ENCODE results near the gene KCNK3.

The KCNK3 gene

GRCh38 chr2:26687801-26688200, 4.7 kb upstream of the KCNK3 start:
- DNase-seq (ENCODE audit: low read depth) = no peak
- no peak overlapping the region for H3K4me3 ChIP-seq (ENCODE audit: low read depth, low read length)
- no peak for TF ChIP-seq CTCF (IDR thresholded peaks at IDR 0.05; ENCODE audit: insufficient read depth, low read depth, low read length, missing control alignments)

GRCh38 chr2:26691161-26691560, 1.4 kb upstream of the KCNK3 start:
- no peak for DNase-seq (ENCODE audit: low read depth)
- TF ChIP-seq CTCF (IDR thresholded peaks at IDR 0.05; ENCODE audit: insufficient read depth, low read depth, low read length, missing control alignments) = no peak

GRCh38 chr2:26691881-26692278, 642 bp upstream of the KCNK3 start:
- no peak overlapping the region for H3K4me3 ChIP-seq (ENCODE audit: low read depth, low read length)
- no peak for TF ChIP-seq CTCF (IDR thresholded peaks at IDR 0.05; ENCODE audit: insufficient read depth, low read depth, low read length, missing control alignments)
- peak; percentile 9 for DNase-seq (ENCODE audit: low read depth)

More at GRCh38 chr2:26691161-26691560, 1.4 kb upstream of the KCNK3 start:
- no peak overlapping the region for H3K4me3 ChIP-seq (ENCODE audit: low read depth, low read length)

GRCh38 chr2:26692897-26693849, 651 bp downstream of the KCNK3 start:
- TF ChIP-seq CTCF (IDR thresholded peaks at IDR 0.05; ENCODE audit: insufficient read depth, low read depth, low read length, missing control alignments) = no peak
- no peak for DNase-seq (ENCODE audit: low read depth)
- H3K4me3 ChIP-seq (ENCODE audit: low read depth, low read length) = no peak overlapping the region

- DNase-seq (ENCODE audit: low read depth) = no peak
- no peak overlapping the region for H3K4me3 ChIP-seq (ENCODE audit: low read depth, low read length)
- TF ChIP-seq CTCF (IDR thresholded peaks at IDR 0.05; ENCODE audit: insufficient read depth, low read depth, low read length, missing control alignments) = no peak
Observed at GRCh38 chr2:26694001-26694400, 1.5 kb downstream of the KCNK3 start.

- TF ChIP-seq CTCF (IDR thresholded peaks at IDR 0.05; ENCODE audit: insufficient read depth, low read depth, low read length, missing control alignments) = no peak
- no peak for DNase-seq (ENCODE audit: low read depth)
- H3K4me3 ChIP-seq (ENCODE audit: low read depth, low read length) = no peak overlapping the region
Observed at GRCh38 chr2:26696351-26696816, 3.9 kb downstream of the KCNK3 start.

Measured in GM12865 (cell line).